Ishikawa (cell line): ENCODE measurements around the gene A4GALT.

ENCODE experiments used
- CEBPB ChIP-seq: IDR thresholded peaks from 2 replicates; pipeline ENCODE4 v1.6.1; 2012
- CREB1 ChIP-seq: IDR thresholded peaks from 2 replicates; pipeline ENCODE4 v1.6.1; 2012; ENCODE audit warnings: low read depth
- EGR1 ChIP-seq: IDR thresholded peaks from 2 replicates; pipeline ENCODE4 v1.6.1; 2012
- EP300 ChIP-seq: IDR thresholded peaks from 2 replicates; pipeline ENCODE4 v1.6.1; 2012; ENCODE audit warnings: borderline replicate concordance
- FOXM1 ChIP-seq: IDR thresholded peaks from 2 replicates; pipeline ENCODE4 v1.6.1; 2012; ENCODE audit warnings: low read depth, borderline replicate concordance
- MAX ChIP-seq: IDR thresholded peaks from 2 replicates; pipeline ENCODE4 v1.6.1; 2012
- NFIC ChIP-seq: IDR thresholded peaks from 2 replicates; pipeline ENCODE4 v1.6.1; 2012
- RAD21 ChIP-seq: IDR thresholded peaks from 2 replicates; pipeline ENCODE4 v1.6.1; 2012; ENCODE audit warnings: low read depth
- TAF1 ChIP-seq: IDR thresholded peaks from 2 replicates; pipeline ENCODE4 v1.6.1; 2012; ENCODE audit warnings: low read depth, mild to moderate bottlenecking
- TCF12 ChIP-seq: IDR thresholded peaks from 2 replicates; pipeline ENCODE4 v1.6.1; 2012; ENCODE audit warnings: low read depth
- TEAD4 ChIP-seq: IDR thresholded peaks from 2 replicates; pipeline ENCODE4 v1.6.1; 2012
- YY1 ChIP-seq: IDR thresholded peaks from 2 replicates; pipeline ENCODE4 v1.6.1; 2012; ENCODE audit warnings: low read depth
- ZBTB7A ChIP-seq: IDR thresholded peaks from 2 replicates; pipeline ENCODE4 v1.6.1; 2012; ENCODE audit warnings: low read depth
- TF ChIP-seq, protein P1 (sequence below): IDR thresholded peaks from 2 replicates; pipeline ENCODE4 v1.6.1; 2012
- TF ChIP-seq, protein P2 (sequence below): IDR thresholded peaks from 2 replicates; pipeline ENCODE4 v1.6.1; 2012; ENCODE audit warnings: low read depth, mild to moderate bottlenecking

Gene A4GALT, protein sequence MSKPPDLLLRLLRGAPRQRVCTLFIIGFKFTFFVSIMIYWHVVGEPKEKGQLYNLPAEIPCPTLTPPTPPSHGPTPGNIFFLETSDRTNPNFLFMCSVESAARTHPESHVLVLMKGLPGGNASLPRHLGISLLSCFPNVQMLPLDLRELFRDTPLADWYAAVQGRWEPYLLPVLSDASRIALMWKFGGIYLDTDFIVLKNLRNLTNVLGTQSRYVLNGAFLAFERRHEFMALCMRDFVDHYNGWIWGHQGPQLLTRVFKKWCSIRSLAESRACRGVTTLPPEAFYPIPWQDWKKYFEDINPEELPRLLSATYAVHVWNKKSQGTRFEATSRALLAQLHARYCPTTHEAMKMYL

GRCh38 chr22:42720263-42721044 lies at the start of gene A4GALT:
TSS of gene A4GALT (minus strand) at chr22:42720870. CDS start at chr22:42693951, 26,919 bp downstream.
- TF ChIP-seq, protein P1, sequence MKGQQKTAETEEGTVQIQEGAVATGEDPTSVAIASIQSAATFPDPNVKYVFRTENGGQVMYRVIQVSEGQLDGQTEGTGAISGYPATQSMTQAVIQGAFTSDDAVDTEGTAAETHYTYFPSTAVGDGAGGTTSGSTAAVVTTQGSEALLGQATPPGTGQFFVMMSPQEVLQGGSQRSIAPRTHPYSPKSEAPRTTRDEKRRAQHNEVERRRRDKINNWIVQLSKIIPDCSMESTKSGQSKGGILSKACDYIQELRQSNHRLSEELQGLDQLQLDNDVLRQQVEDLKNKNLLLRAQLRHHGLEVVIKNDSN: no peak
- peak; percentile 80 for TF ChIP-seq ZBTB7A

DNA sequence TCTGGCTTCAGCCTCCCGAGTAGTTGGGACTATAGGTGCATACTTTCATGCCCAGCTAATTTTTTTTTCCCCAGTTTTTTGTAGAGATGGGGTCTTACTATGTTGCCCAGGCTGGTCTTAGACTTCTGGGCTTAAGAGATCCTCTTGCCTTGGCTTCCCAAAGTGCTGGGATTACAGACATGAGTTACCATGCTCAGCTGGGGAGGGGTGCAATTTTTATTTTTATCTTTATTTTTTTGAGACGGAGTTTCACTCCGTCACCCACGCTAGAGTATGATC lies 49.7 kb upstream of the A4GALT start:
- TF ChIP-seq FOXM1: no peak
- TF ChIP-seq CREB1: no peak
- no peak for TF ChIP-seq TCF12
- TF ChIP-seq CEBPB: no peak
- no peak for TF ChIP-seq EP300
- no peak for TF ChIP-seq TAF1
- no peak for TF ChIP-seq TEAD4
- TF ChIP-seq, protein P1: no peak
- no peak for TF ChIP-seq YY1
- no peak for TF ChIP-seq NFIC
- TF ChIP-seq, protein P2, sequence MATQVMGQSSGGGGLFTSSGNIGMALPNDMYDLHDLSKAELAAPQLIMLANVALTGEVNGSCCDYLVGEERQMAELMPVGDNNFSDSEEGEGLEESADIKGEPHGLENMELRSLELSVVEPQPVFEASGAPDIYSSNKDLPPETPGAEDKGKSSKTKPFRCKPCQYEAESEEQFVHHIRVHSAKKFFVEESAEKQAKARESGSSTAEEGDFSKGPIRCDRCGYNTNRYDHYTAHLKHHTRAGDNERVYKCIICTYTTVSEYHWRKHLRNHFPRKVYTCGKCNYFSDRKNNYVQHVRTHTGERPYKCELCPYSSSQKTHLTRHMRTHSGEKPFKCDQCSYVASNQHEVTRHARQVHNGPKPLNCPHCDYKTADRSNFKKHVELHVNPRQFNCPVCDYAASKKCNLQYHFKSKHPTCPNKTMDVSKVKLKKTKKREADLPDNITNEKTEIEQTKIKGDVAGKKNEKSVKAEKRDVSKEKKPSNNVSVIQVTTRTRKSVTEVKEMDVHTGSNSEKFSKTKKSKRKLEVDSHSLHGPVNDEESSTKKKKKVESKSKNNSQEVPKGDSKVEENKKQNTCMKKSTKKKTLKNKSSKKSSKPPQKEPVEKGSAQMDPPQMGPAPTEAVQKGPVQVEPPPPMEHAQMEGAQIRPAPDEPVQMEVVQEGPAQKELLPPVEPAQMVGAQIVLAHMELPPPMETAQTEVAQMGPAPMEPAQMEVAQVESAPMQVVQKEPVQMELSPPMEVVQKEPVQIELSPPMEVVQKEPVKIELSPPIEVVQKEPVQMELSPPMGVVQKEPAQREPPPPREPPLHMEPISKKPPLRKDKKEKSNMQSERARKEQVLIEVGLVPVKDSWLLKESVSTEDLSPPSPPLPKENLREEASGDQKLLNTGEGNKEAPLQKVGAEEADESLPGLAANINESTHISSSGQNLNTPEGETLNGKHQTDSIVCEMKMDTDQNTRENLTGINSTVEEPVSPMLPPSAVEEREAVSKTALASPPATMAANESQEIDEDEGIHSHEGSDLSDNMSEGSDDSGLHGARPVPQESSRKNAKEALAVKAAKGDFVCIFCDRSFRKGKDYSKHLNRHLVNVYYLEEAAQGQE: no peak
- no peak for TF ChIP-seq MAX

DNA sequence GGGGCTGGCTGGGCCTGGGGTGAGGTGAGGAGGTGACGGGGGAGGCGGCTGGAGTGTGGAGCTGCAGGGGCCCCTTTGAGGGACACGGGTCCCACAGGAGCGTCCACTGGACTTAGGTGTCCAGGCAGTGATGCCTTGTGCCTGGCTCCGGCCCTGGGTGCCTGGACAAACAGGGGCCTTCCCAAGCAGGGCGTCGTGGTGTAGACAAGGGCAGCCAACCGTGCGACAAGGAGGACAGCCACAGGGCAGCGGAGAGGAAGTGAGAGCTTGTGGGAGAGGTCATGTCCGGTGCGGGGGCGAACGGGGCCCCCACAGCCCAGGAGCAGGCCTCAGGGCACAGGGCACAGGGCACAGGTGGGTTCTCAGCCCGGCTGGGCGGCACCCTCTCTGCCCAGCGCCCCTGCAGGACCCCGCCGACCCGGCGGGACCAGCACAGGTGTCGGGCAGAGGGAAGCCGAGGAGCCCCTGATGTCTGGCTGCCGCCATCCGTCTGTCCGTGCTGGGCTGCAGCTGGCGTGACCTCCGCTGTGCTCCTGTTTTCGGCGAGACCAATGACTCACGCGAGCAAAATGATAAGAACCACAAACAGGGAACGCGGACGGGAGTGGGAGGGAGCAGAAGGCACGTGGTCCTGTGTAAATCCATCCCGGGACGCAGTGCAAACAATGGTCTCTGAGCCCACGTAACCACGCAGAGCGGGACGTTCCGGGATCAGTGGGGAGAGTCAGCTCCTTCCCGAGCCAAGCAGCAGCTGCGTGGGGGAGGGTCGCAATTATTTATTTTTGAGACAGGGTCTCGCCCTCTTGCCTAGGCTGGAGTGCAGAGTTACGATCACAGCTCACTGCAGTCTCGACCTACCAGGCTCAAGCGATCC lies 49.1 kb upstream of the A4GALT start:
- TF ChIP-seq ZBTB7A (0 out of 2 replicates have a peak, but pooled peaks have one; percentile 4), CEBPB (no peak)
- TF ChIP-seq, protein P1: no peak

DNA sequence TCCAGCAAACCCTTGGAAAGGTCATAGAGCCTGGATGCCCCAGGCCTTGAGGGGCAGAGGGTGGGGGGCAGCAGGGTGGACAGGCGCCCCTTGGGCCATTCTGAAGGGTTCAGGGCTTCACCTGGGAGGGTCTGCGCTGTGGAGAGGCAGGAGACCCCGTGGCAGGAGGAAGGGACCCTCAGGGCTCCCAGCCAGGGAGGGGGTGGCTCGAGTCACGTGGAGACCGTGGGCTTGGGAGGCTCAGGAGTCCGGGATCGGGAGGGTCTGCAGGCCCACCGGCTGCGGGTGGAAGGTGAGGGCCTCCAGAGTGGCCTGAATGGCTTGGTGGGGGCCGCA lies 48.5 kb upstream of the A4GALT start:
- no peak for TF ChIP-seq TEAD4
- no peak for TF ChIP-seq RAD21
- TF ChIP-seq TCF12: no peak
- TF ChIP-seq, protein P1: no peak
- TF ChIP-seq, protein P2: no peak
- no peak for TF ChIP-seq TAF1
- no peak for TF ChIP-seq MAX
- TF ChIP-seq EGR1: no peak
- no peak for TF ChIP-seq CEBPB
- no peak for TF ChIP-seq ZBTB7A
- no peak for TF ChIP-seq NFIC
- no peak for TF ChIP-seq FOXM1
- no peak for TF ChIP-seq YY1
- no peak for TF ChIP-seq CREB1
- TF ChIP-seq EP300: no peak
